Activated T-cell treated with anti-CD3 and anti-CD28 coated beads, Interleukin-2, amount 50 U/mL, for 72 hours (primary cell): ENCODE results near the gene NDFIP2. TPM values are rescaled to one million over a fixed set of nuclear protein-coding genes. Genes with fewer than 3 reads are reported as not detected.

ENCODE experiments used
- ATAC-seq, 2 donors: fragments of 150-1000 bp; cut with Tn5 transposase; replicated peaks in 1 of 2; 2 replicates each; pipeline ENCODE4 v1.10.0; 2021; ENCODE audit warnings: moderate library complexity in 2 of 2, mild to moderate bottlenecking in 1 of 2
- DNase-seq, 2 donors: peaks; one replicate each; pipeline ENCODE4 v3.0.0; 2021 to 2022; ENCODE audit warnings: mixed read lengths in 1 of 2
- H3K27ac Mint-ChIP-seq: one replicate; pipeline ENCODE4 v1.8.0; 2022; ENCODE audit warnings: mild to moderate bottlenecking, moderate library complexity, mixed read lengths
- H3K27me3 Mint-ChIP-seq: one replicate; pipeline ENCODE4 v1.8.0; 2022; ENCODE audit warnings: low read depth, mixed read lengths
- H3K36me3 Mint-ChIP-seq, 2 donors: one replicate each; pipeline ENCODE4 v1.8.0; 2022; ENCODE audit warnings: mixed read lengths in 2 of 2, mild to moderate bottlenecking in 1 of 2; ENCODE audit not compliant: insufficient read depth in 2 of 2
- H3K4me1 Mint-ChIP-seq: one replicate; pipeline ENCODE4 v1.8.0; 2022; ENCODE audit warnings: low read depth, mixed read lengths
- H3K4me3 Mint-ChIP-seq, 2 donors: one replicate each; pipeline ENCODE4 v1.8.0; 2022; ENCODE audit warnings: mild to moderate bottlenecking in 2 of 2, mixed read lengths in 2 of 2, moderate library complexity in 2 of 2
- H3K9me3 Mint-ChIP-seq, 2 donors: one replicate each; pipeline ENCODE4 v1.8.0; 2022; ENCODE audit warnings: mixed read lengths in 2 of 2
- total RNA-seq, 2 donors: library from RNA; stranded (reverse); gene quantifications; one replicate each; pipeline ENCODE4 v1.2.3, GENCODE V29; 2022

Gene NDFIP2
- total RNA-seq, 2 donors from 2014 or later: 114 to 124 TPM

- no peaks in the 10 kb centered on the region for H3K27me3 Mint-ChIP-seq
- H3K36me3 Mint-ChIP-seq: no peaks in the 10 kb centered on the region
- ATAC-seq: peak; percentile 18 to 22
- H3K4me3 Mint-ChIP-seq: peak overlapping the region in 1 of 2 donors; percentile 69
- H3K4me1 Mint-ChIP-seq: peaks cover 86% of the 10 kb centered on the region
- peak; percentile 39 to 61 for DNase-seq
- peak overlapping the region; percentile 79 for H3K27ac Mint-ChIP-seq
- no peaks in the 10 kb centered on the region for H3K9me3 Mint-ChIP-seq
Measured at GRCh38 chr13:79450110-79450509, 30.8 kb upstream of the NDFIP2 start.

DNA sequence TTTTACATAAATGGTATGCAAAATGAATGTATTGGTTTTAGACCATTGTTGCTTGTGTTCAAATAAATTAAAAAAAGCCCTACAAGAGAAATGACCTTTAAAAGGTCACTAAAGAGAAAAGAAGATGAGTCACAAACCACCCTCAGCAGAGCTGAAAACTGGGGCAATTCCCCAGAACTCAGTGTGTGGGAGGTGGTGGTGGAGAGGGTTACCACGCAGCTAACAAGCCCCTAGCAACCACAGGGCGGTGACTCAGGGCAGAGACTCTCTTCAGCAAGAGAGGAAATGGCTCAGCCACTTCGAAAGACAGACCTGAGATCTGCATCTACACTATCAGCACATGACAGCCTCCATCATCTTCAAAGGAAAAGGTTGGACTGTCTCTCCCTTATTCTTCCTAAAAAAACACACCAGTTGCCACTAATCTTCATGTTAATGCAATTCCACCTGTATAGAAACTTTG, 29.4 kb upstream of the NDFIP2 start:
- Mint-ChIP-seq H3K9me3 (no peaks in the 10 kb centered on the region), H3K27ac (peak overlapping the region; percentile 99), H3K4me3 (peak overlapping the region; percentile 81 to 96), H3K27me3 (no peaks in the 10 kb centered on the region), H3K36me3 (no peaks in the 10 kb centered on the region), H3K4me1 (peaks cover 87% of the 10 kb centered on the region)
- peak; percentile 93 to 97 for DNase-seq
- peak; percentile 97 to 98 for ATAC-seq

GRCh38 chr13:79452239-79452913, 28.6 kb upstream of the NDFIP2 start:
- no peak for DNase-seq
- Mint-ChIP-seq H3K4me3 (peak overlapping the region; percentile 81 to 96), H3K9me3 (no peaks in the 10 kb centered on the region), H3K27me3 (no peaks in the 10 kb centered on the region), H3K27ac (peak overlapping the region; percentile 99), H3K4me1 (peaks cover 86% of the 10 kb centered on the region), H3K36me3 (no peaks in the 10 kb centered on the region)
- no peak for ATAC-seq

- no peak for DNase-seq
- no peak for ATAC-seq
- H3K9me3 Mint-ChIP-seq: no peaks in the 10 kb centered on the region
Measured at GRCh38 chr13:79455331-79455730, 25.6 kb upstream of the NDFIP2 start.

DNA sequence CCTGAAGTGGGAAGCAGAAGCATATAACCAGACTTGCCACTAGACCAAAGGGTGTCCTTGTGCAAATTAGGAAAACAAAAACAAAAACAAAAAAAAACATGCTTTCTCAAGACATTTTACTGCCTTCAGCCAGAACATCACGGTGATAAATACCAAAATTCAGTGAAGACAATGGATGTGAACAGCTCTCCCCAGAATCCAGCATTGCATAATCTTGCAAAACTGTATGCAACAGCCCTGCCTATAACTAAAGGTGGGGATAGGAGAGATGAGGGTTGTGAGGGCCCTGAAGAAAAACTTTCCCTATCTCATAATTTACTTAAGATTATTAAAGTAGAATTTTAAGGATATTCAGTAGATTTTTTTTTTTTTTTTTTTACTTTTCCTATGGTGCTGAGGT, 24.9 kb upstream of the NDFIP2 start:
- peak overlapping the region; percentile 82 for H3K27ac Mint-ChIP-seq
- H3K9me3 Mint-ChIP-seq: no peaks in the 10 kb centered on the region
- H3K27me3 Mint-ChIP-seq: no peaks in the 10 kb centered on the region
- peaks cover 67% of the 10 kb centered on the region for H3K4me1 Mint-ChIP-seq
- DNase-seq (no peak), ATAC-seq (no peak)
- no peaks in the 10 kb centered on the region for H3K36me3 Mint-ChIP-seq
- H3K4me3 Mint-ChIP-seq: peak overlapping the region in 1 of 2 donors; percentile 67

More at GRCh38 chr13:79455331-79455730, 25.6 kb upstream of the NDFIP2 start:
- Mint-ChIP-seq H3K4me3 (no peak overlapping the region), H3K36me3 (no peaks in the 10 kb centered on the region), H3K27me3 (no peaks in the 10 kb centered on the region), H3K4me1 (peaks cover 72% of the 10 kb centered on the region), H3K27ac (peak overlapping the region; percentile 82)

DNA sequence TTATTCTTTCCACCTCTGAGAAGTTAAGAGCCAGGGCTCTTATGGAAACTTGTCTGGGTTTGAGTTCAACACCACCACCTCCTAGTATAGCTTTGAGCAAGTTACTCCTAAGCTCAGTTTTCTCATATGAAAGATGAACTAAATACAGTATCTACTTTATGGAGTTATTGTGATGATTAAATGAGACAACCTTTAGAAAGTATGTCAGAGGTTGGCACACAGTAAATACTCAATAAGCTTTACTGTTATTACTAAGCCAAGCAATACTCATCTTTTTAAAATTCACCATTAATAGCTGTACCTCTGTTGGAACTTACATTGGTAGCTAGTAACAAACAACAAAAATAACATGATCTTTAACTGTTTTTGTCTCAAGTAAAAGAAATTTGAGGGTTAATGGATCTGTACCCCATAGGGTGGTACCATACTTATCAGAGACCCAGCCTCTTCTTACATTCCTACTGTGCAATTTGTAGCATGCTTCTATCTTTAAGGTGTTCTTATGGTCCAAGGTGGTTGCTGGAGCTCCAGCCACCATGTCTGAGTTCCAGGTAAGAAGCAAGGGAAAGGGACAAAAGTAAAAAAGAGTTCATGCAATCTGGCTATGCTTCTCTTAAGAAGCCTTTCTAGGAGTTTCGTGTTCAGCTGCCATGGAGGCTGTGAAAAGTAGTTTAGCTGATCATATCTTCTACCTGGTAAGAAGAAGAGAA, 24.1 kb upstream of the NDFIP2 start:
- ATAC-seq: peak; percentile 72 to 81
- Mint-ChIP-seq H3K9me3 (no peaks in the 10 kb centered on the region), H3K36me3 (no peaks in the 10 kb centered on the region), H3K27me3 (no peaks in the 10 kb centered on the region), H3K27ac (peak overlapping the region; percentile 87), H3K4me3 (peak overlapping the region; percentile 31 to 67), H3K4me1 (peaks cover 60% of the 10 kb centered on the region)
- no peak for DNase-seq

DNA sequence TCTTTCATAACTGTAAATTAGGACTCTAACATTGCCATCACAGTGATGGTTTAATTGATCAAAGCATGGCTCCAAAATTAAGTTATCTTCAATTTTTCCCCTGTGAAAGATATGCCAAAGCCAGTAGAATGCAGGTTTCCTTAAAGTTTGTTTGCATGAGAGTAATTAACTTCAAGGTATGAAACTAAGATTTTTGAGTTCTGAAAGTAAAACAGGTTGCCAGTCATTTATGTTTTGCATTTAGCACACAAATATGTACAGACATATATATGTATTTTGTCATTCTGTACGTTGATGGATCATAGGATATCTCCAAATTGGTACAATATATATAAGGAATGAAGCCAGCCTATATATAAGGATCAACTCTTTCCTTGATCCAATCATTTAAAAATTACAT, 23.6 kb upstream of the NDFIP2 start:
- Mint-ChIP-seq H3K4me1 (peaks cover 54% of the 10 kb centered on the region), H3K9me3 (no peaks in the 10 kb centered on the region), H3K27ac (peak overlapping the region; percentile 87), H3K36me3 (no peaks in the 10 kb centered on the region), H3K4me3 (peak overlapping the region; percentile 31 to 67), H3K27me3 (no peaks in the 10 kb centered on the region)
- DNase-seq (no peak), ATAC-seq (peak; percentile 10 to 14)

DNA sequence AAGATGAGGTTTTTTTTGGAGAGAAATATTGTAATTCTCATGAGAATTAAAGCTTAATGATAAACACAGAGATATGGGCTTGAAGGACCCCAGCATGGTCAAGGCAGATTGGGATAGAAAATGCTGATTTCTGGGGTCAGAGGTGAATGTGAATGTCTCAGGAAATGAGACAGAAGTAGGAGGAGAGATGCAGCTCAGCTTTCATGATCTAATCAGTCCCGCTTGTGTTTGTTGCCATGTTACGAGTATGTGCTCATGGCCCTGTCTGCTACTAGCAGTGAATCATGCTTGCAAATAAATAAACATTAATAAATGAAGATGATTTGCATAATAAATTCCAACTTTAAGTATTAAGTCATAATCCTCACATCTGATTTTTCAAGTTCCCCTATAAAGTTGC, 23.0 kb upstream of the NDFIP2 start:
- ATAC-seq (peak; percentile 56 to 63), DNase-seq (peak; percentile 19 to 24)
- no peaks in the 10 kb centered on the region for H3K9me3 Mint-ChIP-seq
- H3K27ac Mint-ChIP-seq: peak overlapping the region; percentile 73
- H3K4me1 Mint-ChIP-seq: peaks cover 49% of the 10 kb centered on the region
- no peaks in the 10 kb centered on the region for H3K36me3 Mint-ChIP-seq
- peak overlapping the region in 1 of 2 donors; percentile 54 for H3K4me3 Mint-ChIP-seq
- no peaks in the 10 kb centered on the region for H3K27me3 Mint-ChIP-seq

GRCh38 chr13:79458436-79458835, 22.5 kb upstream of the NDFIP2 start:
- Mint-ChIP-seq H3K4me3 (no peak overlapping the region), H3K9me3 (no peaks in the 10 kb centered on the region), H3K27ac (no peak overlapping the region), H3K27me3 (no peaks in the 10 kb centered on the region), H3K36me3 (no peaks in the 10 kb centered on the region), H3K4me1 (peaks cover 47% of the 10 kb centered on the region)
- ATAC-seq (no peak), DNase-seq (no peak)

GRCh38 chr13:79459906-79460305, 21.0 kb upstream of the NDFIP2 start:
- Mint-ChIP-seq H3K27ac (peak overlapping the region; percentile 3), H3K4me1 (peaks cover 44% of the 10 kb centered on the region), H3K4me3 (no peak overlapping the region), H3K36me3 (no peaks in the 10 kb centered on the region), H3K27me3 (no peaks in the 10 kb centered on the region), H3K9me3 (no peaks in the 10 kb centered on the region)
- ATAC-seq (no peak), DNase-seq (no peak)

- H3K27me3 Mint-ChIP-seq: no peaks in the 10 kb centered on the region
Measured at GRCh38 chr13:79462895-79463294, 18.1 kb upstream of the NDFIP2 start.

GRCh38 chr13:79463604-79464003, 17.4 kb upstream of the NDFIP2 start:
- peaks cover 0 to 2% of the 10 kb centered on the region in 2 donors for H3K36me3 Mint-ChIP-seq
- no peak overlapping the region for H3K27ac Mint-ChIP-seq
- H3K27me3 Mint-ChIP-seq: no peaks in the 10 kb centered on the region
- ATAC-seq (peak in 1 of 2 donors; percentile 39), DNase-seq (no peak)
- H3K4me1 Mint-ChIP-seq: peaks cover 21% of the 10 kb centered on the region
- H3K4me3 Mint-ChIP-seq: no peak overlapping the region
- no peaks in the 10 kb centered on the region for H3K9me3 Mint-ChIP-seq

More at GRCh38 chr13:79462895-79463294, 18.1 kb upstream of the NDFIP2 start:
- ATAC-seq (no peak), DNase-seq (no peak)
- H3K4me3 Mint-ChIP-seq: no peak overlapping the region
- H3K9me3 Mint-ChIP-seq: no peaks in the 10 kb centered on the region
- no peak overlapping the region for H3K27ac Mint-ChIP-seq
- H3K36me3 Mint-ChIP-seq: peaks cover 0 to 2% of the 10 kb centered on the region in 2 donors
- H3K4me1 Mint-ChIP-seq: peaks cover 20% of the 10 kb centered on the region

DNA sequence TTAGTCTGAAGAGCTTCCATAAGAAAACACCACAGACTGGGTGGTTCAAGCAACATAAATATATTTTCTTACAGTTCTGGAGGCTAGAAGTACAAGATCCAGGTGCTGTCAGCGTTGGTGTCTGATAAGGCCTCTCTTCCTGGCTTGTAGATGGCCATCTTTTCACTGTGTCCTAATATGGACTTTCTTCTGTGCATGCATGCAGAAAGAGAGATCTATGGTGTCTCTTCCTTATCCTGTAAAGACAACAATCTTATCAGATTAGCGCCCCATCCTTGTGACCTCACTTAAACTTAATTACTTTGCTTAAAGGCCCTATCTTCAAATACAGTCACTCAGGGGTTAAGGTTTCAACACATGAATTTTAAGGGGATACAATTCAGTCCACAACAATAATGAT, 14.1 kb upstream of the NDFIP2 start:
- Mint-ChIP-seq H3K4me1 (peaks cover 22% of the 10 kb centered on the region), H3K36me3 (peaks cover 0 to 2% of the 10 kb centered on the region in 2 donors), H3K9me3 (no peaks in the 10 kb centered on the region), H3K4me3 (no peak overlapping the region), H3K27ac (no peak overlapping the region), H3K27me3 (no peaks in the 10 kb centered on the region)
- ATAC-seq (no peak), DNase-seq (no peak)
